DND-41 (cell line): Measurements from ENCODE around the gene DCAF12L2.
A peak's percentile ranks its signal among the peaks of the same experiment; 100 is the strongest.

Experiments used
- ATAC-seq: fragments of 200-7000 bp; cut with Tn5 transposase; 3 replicates; pipeline ENCODE4 v1.9.1; 2021; ENCODE audit warnings: low read depth; ENCODE audit not compliant: insufficient read depth
- DNase-seq: peaks from one replicate; pipeline ENCODE4 v3.0.0-alpha.2; 2020
- H2AFZ ChIP-seq: 2 replicates; pipeline ENCODE4 v1.6.0; 2012; ENCODE audit warnings: low read depth, low read length
- H3K27ac ChIP-seq: 2 replicates; pipeline ENCODE4 v1.5.1; 2012; ENCODE audit warnings: low read length, inconsistent platforms
- H3K27me3 ChIP-seq: fragments of 200-600 bp; sonication (generic); 2 replicates; pipeline ENCODE4 v1.6.0; 2012; ENCODE audit warnings: low read length, mild to moderate bottlenecking, inconsistent platforms; ENCODE audit not compliant: insufficient read depth, poor library complexity
- H3K36me3 ChIP-seq: 2 replicates; pipeline ENCODE4 v1.5.1; 2012; ENCODE audit warnings: low read length, inconsistent platforms; ENCODE audit not compliant: insufficient read depth
- H3K4me1 ChIP-seq: 2 replicates; pipeline ENCODE4 v1.5.1; 2012; ENCODE audit warnings: mild to moderate bottlenecking, low read length; ENCODE audit not compliant: insufficient read depth
- H3K4me2 ChIP-seq: 2 replicates; pipeline ENCODE4 v1.6.0; 2012; ENCODE audit warnings: mild to moderate bottlenecking, moderate library complexity, low read length, inconsistent platforms; ENCODE audit not compliant: insufficient read depth
- H3K4me3 ChIP-seq, 2 experiments: fragments of 200-600 bp in 1 of 2; shearing (Covaris generic) in 1 of 2; 2 replicates each; pipeline ENCODE4 v1.5.1; 2012 to 2016; ENCODE audit warnings: inconsistent platforms in 2 of 2, low read length in 2 of 2, mild to moderate bottlenecking in 2 of 2, low read depth in 1 of 2, moderate library complexity in 1 of 2
- H3K79me2 ChIP-seq: 2 replicates; pipeline ENCODE4 v1.6.0; 2012; ENCODE audit warnings: low read length, inconsistent platforms; ENCODE audit not compliant: insufficient read depth
- H3K9ac ChIP-seq: 2 replicates; pipeline ENCODE4 v1.6.0; 2012; ENCODE audit warnings: low read depth, mild to moderate bottlenecking, inconsistent platforms, low read length, moderate library complexity
- H3K9me3 ChIP-seq: 2 replicates; pipeline ENCODE4 v1.5.1; 2012; ENCODE audit warnings: low read length, moderate library complexity, mild to moderate bottlenecking, inconsistent platforms; ENCODE audit not compliant: insufficient read depth, severe bottlenecking
- H4K20me1 ChIP-seq: 2 replicates; pipeline ENCODE4 v1.6.0; 2012; ENCODE audit warnings: low read length; ENCODE audit not compliant: insufficient read depth
- CTCF ChIP-seq: IDR thresholded peaks from 2 replicates; pipeline ENCODE4 v1.5.1; 2012; ENCODE audit warnings: borderline replicate concordance, low read length, moderate library complexity, mild to moderate bottlenecking; ENCODE audit not compliant: poor library complexity, severe bottlenecking; ENCODE audit errors: extremely low read depth
- EZH2 ChIP-seq: IDR thresholded peaks from 3 replicates; pipeline ENCODE4 v1.6.1; 2012; ENCODE audit warnings: borderline replicate concordance, low read depth, mild to moderate bottlenecking, moderate library complexity, low read length, inconsistent platforms; ENCODE audit not compliant: severe bottlenecking

The DCAF12L2 gene

GRCh38 chrX:126164226-126164625 is 1.9 kb downstream of the DCAF12L2 start:
- no peak overlapping the region for H2AFZ ChIP-seq
- H3K27me3 ChIP-seq: no peaks in the 10 kb centered on the region
- no peaks in the 10 kb centered on the region for H3K79me2 ChIP-seq
- no peaks in the 10 kb centered on the region for H3K36me3 ChIP-seq
- H4K20me1 ChIP-seq: no peaks in the 10 kb centered on the region
- H3K9me3 ChIP-seq: no peaks in the 10 kb centered on the region
- no peak overlapping the region for H3K27ac ChIP-seq
- H3K4me2 ChIP-seq: no peak overlapping the region
- TF ChIP-seq EZH2 (no peak), CTCF (no peak)
- H3K9ac ChIP-seq: no peak overlapping the region
- no peak overlapping the region for H3K4me3 ChIP-seq
- DNase-seq: no peak
- no peak for ATAC-seq
- H3K4me1 ChIP-seq: no peaks in the 10 kb centered on the region

- DNase-seq (no peak), ATAC-seq (no peak)
- Histone ChIP-seq H4K20me1 (no peaks in the 10 kb centered on the region), H3K4me3 (no peak overlapping the region), H3K4me1 (no peaks in the 10 kb centered on the region), H3K9ac (no peak overlapping the region), H3K79me2 (no peaks in the 10 kb centered on the region), H3K27me3 (no peaks in the 10 kb centered on the region), H3K4me2 (no peak overlapping the region), H2AFZ (no peak overlapping the region), H3K9me3 (no peaks in the 10 kb centered on the region), H3K27ac (no peak overlapping the region), H3K36me3 (no peaks in the 10 kb centered on the region)
- no peak for TF ChIP-seq EZH2
- TF ChIP-seq CTCF: no peak
Observed at GRCh38 chrX:126141014-126141413, 25.1 kb downstream of the DCAF12L2 start.

- peak; percentile 28 for TF ChIP-seq CTCF
- no peak for TF ChIP-seq EZH2
Observed at GRCh38 chrX:126137899-126138298, 28.2 kb downstream of the DCAF12L2 start.

GRCh38 chrX:126124721-126125120 is 41.4 kb downstream of the DCAF12L2 start:
- Histone ChIP-seq H3K9me3 (no peaks in the 10 kb centered on the region), H3K27me3 (no peaks in the 10 kb centered on the region), H3K4me3 (no peak overlapping the region), H3K9ac (no peak overlapping the region), H2AFZ (no peak overlapping the region), H3K4me2 (no peak overlapping the region), H3K4me1 (no peaks in the 10 kb centered on the region), H3K36me3 (no peaks in the 10 kb centered on the region), H3K79me2 (no peaks in the 10 kb centered on the region), H4K20me1 (no peaks in the 10 kb centered on the region), H3K27ac (no peak overlapping the region)
- ATAC-seq: no peak
- TF ChIP-seq EZH2: no peak
- no peak for TF ChIP-seq CTCF
- DNase-seq: no peak

More at GRCh38 chrX:126137899-126138298, 28.2 kb downstream of the DCAF12L2 start:
- Histone ChIP-seq H3K79me2 (no peaks in the 10 kb centered on the region), H3K9ac (no peak overlapping the region), H3K4me3 (no peak overlapping the region), H3K27me3 (no peaks in the 10 kb centered on the region), H3K4me2 (no peak overlapping the region), H2AFZ (no peak overlapping the region), H4K20me1 (no peaks in the 10 kb centered on the region), H3K36me3 (no peaks in the 10 kb centered on the region), H3K4me1 (no peaks in the 10 kb centered on the region), H3K9me3 (no peaks in the 10 kb centered on the region), H3K27ac (no peak overlapping the region)
- no peak for DNase-seq
- ATAC-seq: no peak
